Osteoblast (primary cell): ENCODE data around the gene INAFM2. TPM values are rescaled to one million over a fixed set of nuclear protein-coding genes. Genes with fewer than 3 reads are reported as not detected.

Experiments used
- DNase-seq: peaks from one replicate; pipeline ENCODE4 v3.0.0; 2011; ENCODE audit warnings: low spot score, mixed read lengths; ENCODE audit not compliant: insufficient read length; ENCODE audit errors: missing footprints
- H2AFZ ChIP-seq: 2 replicates; pipeline ENCODE4 v1.6.0; 2011; ENCODE audit warnings: mild to moderate bottlenecking, low read length
- H3K27ac ChIP-seq: 2 replicates; pipeline ENCODE4 v1.5.1; 2011; ENCODE audit warnings: mild to moderate bottlenecking, low read depth, low read length, moderate library complexity
- H3K27me3 ChIP-seq: 2 replicates; pipeline ENCODE4 v1.6.0; 2012; ENCODE audit warnings: mild to moderate bottlenecking, control low read depth, inconsistent platforms, low read length, moderate library complexity; ENCODE audit not compliant: insufficient read depth
- H3K36me3 ChIP-seq: 2 replicates; pipeline ENCODE4 v1.5.1; 2011; ENCODE audit warnings: mild to moderate bottlenecking, low read length, control low read depth, moderate library complexity; ENCODE audit not compliant: insufficient read depth
- H3K4me1 ChIP-seq: 2 replicates; pipeline ENCODE4 v1.5.1; 2011; ENCODE audit warnings: mild to moderate bottlenecking, low read length, control low read depth, moderate library complexity; ENCODE audit not compliant: insufficient read depth
- H3K4me2 ChIP-seq: 2 replicates; pipeline ENCODE4 v1.6.0; 2011; ENCODE audit warnings: mild to moderate bottlenecking, low read length; ENCODE audit not compliant: insufficient read depth
- H3K4me3 ChIP-seq: fragments of 200-600 bp; sonication (generic); 3 replicates; pipeline ENCODE4 v1.5.1; 2012; ENCODE audit warnings: mild to moderate bottlenecking, low read length, inconsistent platforms; ENCODE audit not compliant: insufficient read depth
- H3K79me2 ChIP-seq: 2 replicates; pipeline ENCODE4 v1.6.0; 2012; ENCODE audit warnings: mild to moderate bottlenecking, low read length, control low read depth, inconsistent platforms; ENCODE audit not compliant: insufficient read depth
- H3K9me3 ChIP-seq: 2 replicates; pipeline ENCODE4 v1.5.1; 2011; ENCODE audit warnings: low read depth, low read length, control low read depth
- H4K20me1 ChIP-seq: 2 replicates; pipeline ENCODE4 v1.6.0; 2012; ENCODE audit warnings: mild to moderate bottlenecking, low read length, control low read depth; ENCODE audit not compliant: insufficient read depth
- total RNA-seq: library from RNA; depleted of rRNA; stranded (reverse); fragments of >200 nt; gene quantifications from 2 replicates; pipeline ENCODE4 v1.2.3, GENCODE V29; 2012
- TF ChIP-seq, protein P1 (sequence below): IDR thresholded peaks from 2 replicates; pipeline ENCODE4 v1.5.1; 2011; ENCODE audit warnings: mild to moderate bottlenecking, low read depth, low read length, moderate library complexity; ENCODE audit errors: extremely low read depth

The INAFM2 gene
- total RNA-seq, 1 donor: 17.7 TPM

DNA sequence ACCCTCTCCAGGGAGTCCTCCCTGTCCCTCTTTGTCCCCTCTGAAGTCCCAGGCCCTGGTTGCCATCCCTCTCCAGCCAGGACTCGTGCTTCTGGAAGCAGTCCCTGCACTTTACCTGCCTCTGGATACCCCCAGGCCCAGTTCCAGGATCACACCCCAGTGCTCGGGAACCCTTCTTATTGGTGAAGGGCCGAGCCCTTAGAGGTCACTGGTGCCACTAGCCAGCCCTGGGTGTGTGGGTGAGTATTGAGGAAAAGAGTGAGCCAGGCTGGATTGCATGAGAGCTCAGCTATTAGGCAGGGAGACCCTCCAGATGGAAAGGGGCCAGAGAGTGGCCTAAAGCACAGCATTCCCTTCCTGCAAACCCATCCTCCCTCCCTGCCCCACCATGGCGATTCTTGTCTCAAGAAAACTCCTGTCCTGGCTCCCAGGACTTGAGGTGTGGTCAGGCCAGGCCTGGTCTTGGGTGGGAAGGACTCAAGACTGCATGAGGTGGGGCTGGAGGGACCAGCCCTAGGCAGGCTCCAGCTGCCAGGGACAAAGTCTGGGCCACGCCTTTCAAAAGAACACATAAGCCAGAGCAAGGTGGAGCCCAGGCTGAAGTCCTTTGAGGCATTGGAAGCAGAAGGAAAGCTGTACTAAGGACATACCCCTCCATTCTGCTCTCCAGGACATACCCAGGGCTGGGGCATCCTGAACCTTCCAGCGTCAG lies 22.5 kb downstream of the INAFM2 start:
- Histone ChIP-seq H3K4me2 (no peak overlapping the region), H3K9me3 (no peaks in the 10 kb centered on the region), H3K36me3 (no peaks in the 10 kb centered on the region), H2AFZ (no peak overlapping the region), H4K20me1 (no peaks in the 10 kb centered on the region), H3K4me1 (peaks cover 32% of the 10 kb centered on the region), H3K79me2 (no peaks in the 10 kb centered on the region), H3K4me3 (no peak overlapping the region), H3K27ac (no peak overlapping the region), H3K27me3 (no peaks in the 10 kb centered on the region)
- no peak for DNase-seq
- TF ChIP-seq, protein P1, sequence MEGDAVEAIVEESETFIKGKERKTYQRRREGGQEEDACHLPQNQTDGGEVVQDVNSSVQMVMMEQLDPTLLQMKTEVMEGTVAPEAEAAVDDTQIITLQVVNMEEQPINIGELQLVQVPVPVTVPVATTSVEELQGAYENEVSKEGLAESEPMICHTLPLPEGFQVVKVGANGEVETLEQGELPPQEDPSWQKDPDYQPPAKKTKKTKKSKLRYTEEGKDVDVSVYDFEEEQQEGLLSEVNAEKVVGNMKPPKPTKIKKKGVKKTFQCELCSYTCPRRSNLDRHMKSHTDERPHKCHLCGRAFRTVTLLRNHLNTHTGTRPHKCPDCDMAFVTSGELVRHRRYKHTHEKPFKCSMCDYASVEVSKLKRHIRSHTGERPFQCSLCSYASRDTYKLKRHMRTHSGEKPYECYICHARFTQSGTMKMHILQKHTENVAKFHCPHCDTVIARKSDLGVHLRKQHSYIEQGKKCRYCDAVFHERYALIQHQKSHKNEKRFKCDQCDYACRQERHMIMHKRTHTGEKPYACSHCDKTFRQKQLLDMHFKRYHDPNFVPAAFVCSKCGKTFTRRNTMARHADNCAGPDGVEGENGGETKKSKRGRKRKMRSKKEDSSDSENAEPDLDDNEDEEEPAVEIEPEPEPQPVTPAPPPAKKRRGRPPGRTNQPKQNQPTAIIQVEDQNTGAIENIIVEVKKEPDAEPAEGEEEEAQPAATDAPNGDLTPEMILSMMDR: no peak

DNA sequence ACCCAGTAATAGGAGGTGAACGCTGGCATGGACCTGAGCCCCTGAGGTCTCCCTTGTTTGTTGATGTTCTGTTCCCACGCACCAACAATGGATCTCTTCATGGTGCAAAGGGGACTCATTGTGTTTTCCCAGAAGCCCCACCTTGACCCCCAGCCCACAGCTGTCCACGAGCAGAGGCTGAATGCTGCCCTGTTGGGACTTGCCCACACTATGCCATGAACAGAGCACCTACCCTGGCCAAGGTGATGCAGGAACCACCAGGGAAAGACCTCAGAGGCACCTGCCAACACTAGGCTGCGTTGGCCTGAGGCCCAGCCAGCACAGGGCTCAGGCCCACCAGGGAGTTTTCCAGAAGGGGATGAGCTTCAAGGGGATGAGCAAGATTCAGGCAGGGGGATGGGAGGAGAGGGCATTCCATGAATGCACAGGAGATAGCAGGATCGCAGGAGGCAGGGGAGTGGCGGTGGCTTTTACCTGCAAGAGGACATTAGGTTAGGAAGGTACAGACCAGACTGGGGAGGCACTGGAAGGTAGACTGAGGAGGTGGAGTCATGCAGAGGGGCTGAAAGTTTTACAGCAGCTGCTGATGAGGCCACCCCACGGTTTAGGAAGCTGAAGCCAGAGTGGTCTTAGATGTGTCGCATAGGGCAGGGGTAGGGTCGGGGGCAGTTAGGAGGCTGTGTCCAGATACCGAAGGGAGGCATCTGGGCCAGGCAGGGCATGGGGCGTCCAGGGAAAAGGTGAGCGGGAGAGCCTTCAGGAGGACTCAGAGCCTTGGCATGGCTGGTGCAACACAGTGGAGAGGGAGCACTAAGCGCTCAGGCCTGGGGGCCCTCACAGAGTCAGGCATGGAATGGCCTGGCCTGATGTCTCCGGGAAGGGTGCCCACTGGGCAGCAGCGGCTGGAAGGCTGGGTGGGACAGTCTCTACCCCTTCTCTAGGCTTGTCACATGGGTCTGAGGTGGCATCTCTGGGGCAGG lies 23.4 kb downstream of the INAFM2 start:
- no peak for DNase-seq
- peaks cover 25% of the 10 kb centered on the region for H3K4me1 ChIP-seq
- H3K4me2 ChIP-seq: no peak overlapping the region
- H3K79me2 ChIP-seq: no peaks in the 10 kb centered on the region
- H3K9me3 ChIP-seq: no peaks in the 10 kb centered on the region
- TF ChIP-seq, protein P1: no peak
- no peak overlapping the region for H3K27ac ChIP-seq
- no peaks in the 10 kb centered on the region for H4K20me1 ChIP-seq
- H3K4me3 ChIP-seq: no peak overlapping the region
- H2AFZ ChIP-seq: no peak overlapping the region
- H3K27me3 ChIP-seq: no peaks in the 10 kb centered on the region
- no peaks in the 10 kb centered on the region for H3K36me3 ChIP-seq

DNA sequence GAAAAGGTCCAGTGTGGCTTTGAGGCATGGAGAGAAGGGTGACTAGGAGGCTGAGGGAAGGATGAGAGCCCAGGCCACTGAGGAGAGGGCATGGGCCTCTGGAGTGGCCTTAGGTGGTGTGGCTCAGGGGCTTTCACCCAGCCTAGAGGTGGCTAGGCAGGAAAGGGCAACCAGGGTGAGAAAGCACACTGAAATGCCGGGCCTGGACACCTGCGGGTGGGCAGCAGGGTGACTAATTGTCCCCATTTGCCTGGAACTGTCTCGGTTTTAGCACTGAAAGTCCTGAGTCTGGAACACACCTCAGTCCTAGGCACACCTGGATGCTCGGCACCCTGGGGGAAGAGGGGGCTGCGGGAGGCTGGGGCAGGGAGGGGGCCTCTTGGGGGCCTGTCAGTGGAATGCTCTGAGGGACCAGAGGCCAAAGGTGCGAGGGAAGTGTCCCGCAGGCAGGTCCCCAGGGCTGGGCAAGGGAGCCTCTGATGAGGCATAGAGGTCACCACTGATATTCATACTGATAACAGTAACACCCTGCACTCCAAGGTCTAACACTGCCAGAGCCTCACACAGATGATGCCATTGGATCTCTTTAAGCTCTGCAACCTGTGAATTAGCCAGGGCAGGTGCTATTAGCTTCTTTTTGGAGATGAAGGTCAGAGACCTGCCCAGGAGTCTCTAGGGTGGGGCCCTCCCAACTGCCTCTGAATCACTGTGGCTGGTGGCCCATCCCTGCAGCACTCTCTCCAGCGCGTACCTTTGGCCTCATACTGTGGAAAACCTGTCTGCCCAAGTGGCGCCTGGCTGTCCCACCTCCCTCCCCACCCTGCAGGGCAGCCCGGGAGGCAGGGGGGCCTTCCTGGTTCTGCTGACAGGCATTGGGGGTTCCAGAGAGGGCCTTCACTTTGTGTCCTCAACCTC lies 24.3 kb downstream of the INAFM2 start:
- DNase-seq: peak; percentile 81
- Histone ChIP-seq H3K9me3 (no peaks in the 10 kb centered on the region), H3K4me3 (no peak overlapping the region), H3K27me3 (no peaks in the 10 kb centered on the region), H3K79me2 (no peaks in the 10 kb centered on the region), H3K27ac (no peak overlapping the region), H3K36me3 (no peaks in the 10 kb centered on the region), H4K20me1 (no peaks in the 10 kb centered on the region), H3K4me1 (peaks cover 17% of the 10 kb centered on the region), H2AFZ (no peak overlapping the region), H3K4me2 (no peak overlapping the region)
- TF ChIP-seq, protein P1: no peak
